ENCODE results near the gene RPN1.
"Not testable (repeated sequence)": the region's sequence is repeated elsewhere in the genome, so short reads cannot be mapped to it uniquely, and the experiment has no call there.

RPN1 gene

DNA sequence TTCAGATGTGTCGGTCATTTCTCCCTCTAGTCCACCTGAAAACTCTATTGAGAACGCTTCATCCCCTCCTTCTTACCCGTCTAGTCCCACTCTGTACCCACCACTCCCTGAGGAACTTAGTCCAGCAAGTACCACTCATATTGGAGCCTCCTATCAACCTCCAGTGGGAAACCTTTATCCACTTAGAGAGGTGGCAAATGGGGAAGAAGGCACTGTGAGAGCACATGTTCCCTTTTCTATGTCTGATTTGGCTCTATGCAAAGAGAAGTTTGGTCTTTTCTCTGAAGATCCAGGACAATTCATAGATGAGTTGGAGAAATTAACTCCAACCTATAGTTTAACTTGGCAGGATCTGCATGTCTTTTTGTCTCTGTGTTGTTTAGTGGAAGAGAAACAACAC, 17.0 kb upstream of the RPN1 start:
- H3K4me3 ChIP-seq (replicated peaks; ENCODE audit: low read depth, low read length) = no peak overlapping the region
- no peak for DNase-seq (ENCODE audit: low read depth)
- no peak for TF ChIP-seq CTCF (IDR thresholded peaks at IDR 0.05; ENCODE audit: low read length, missing control alignments)

GRCh38 chr3:128665362-128666021, 14.9 kb upstream of the RPN1 start:
- TF ChIP-seq CTCF (IDR thresholded peaks at IDR 0.05; ENCODE audit: low read length, missing control alignments) = no peak
- DNase-seq (ENCODE audit: low read depth) = peak; percentile 41
- no peak overlapping the region for H3K4me3 ChIP-seq (replicated peaks; ENCODE audit: low read depth, low read length)

DNA sequence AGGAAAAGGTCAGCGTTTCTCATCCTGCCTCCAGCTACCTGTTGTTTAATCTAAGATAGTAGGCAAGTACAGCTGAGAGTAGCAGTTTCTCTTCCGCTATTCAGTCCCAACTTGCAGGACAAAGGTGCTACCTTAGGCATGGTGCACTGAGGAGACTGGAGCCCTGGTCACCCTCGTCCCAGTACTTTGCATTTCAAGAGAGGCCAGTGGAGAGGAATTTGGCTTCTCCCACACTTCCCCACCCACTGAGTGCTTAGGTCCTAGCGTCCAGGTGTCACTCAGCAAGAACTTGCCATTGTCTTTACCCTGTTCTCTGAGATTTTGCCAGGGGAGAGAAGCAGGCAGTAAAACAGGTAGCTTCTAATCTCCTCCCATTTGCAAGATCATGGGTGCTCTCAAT, 12.5 kb upstream of the RPN1 start:
- TF ChIP-seq CTCF (IDR thresholded peaks at IDR 0.05; ENCODE audit: low read length, missing control alignments) = no peak
- DNase-seq (ENCODE audit: low read depth) = no peak
- H3K4me3 ChIP-seq (replicated peaks; ENCODE audit: low read depth, low read length) = no peak overlapping the region

DNA sequence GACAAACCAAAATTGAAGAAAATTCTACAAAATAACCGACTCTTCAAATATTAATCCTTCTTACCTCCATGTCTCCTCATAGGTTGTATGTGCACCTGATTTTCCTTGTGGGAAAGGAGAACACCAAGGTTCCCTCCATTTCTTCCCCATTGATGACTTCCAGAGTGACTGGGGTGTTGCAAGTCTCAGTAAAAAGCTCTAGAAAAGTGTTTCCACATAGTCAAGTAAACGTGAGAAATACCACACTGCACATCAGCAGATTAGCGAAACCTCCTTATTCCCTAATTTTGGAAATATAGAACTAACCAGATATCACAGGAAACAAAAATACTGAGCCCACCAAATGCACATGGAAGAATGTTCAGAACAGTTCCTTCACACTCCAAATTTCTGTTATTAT, 4.9 kb upstream of the RPN1 start:
- no peak overlapping the region for H3K4me3 ChIP-seq (replicated peaks; ENCODE audit: low read depth, low read length)
- no peak for DNase-seq (ENCODE audit: low read depth)
- TF ChIP-seq CTCF (IDR thresholded peaks at IDR 0.05; ENCODE audit: low read length, missing control alignments) = no peak

GRCh38 chr3:128653993-128654805, 3.6 kb upstream of the RPN1 start:
- H3K4me3 ChIP-seq (replicated peaks; ENCODE audit: low read depth, low read length); DNase-seq (ENCODE audit: low read depth): not testable (repeated sequence)

- DNase-seq (ENCODE audit: low read depth) = peak; percentile 21
- not testable (repeated sequence) for H3K4me3 ChIP-seq (replicated peaks; ENCODE audit: low read depth, low read length)
These were observed 2.9 kb upstream of the RPN1 start for GRCh38 chr3:128653383-128653992.

DNA sequence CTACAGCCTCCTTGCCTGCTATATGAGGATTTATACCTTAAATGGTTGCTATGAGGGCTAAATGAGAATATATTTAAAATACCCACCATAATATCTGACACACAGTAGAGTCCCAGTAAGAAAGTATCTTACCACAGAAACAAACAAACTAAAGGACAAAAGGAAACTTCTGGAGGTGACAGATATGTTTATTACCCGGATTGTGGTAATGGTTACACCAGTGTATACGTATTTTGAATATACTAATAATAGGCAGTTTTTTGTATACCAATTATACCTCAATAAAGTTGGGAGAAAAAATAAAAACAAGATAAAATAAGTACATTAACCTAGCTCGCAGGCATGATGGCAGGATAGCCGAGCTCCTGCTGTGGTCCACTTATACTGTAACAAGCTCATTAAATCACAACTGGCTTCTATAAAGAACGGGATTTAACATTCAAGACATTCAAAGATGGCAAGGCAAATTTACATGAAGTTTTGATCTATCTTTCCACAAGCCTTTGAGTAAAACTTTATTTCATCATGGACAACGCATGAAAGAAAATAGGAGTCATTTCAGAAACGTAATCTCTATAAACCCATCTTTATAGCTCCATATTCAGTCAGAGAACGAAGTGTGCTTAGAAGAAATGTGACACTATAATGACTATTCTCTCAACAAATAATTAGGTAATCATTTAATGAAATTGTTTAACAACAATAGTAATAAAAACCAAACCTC, 1.5 kb downstream of the RPN1 start:
- DNase-seq (ENCODE audit: low read depth) = no peak
- TF ChIP-seq CTCF (IDR thresholded peaks at IDR 0.05; ENCODE audit: low read length, missing control alignments) = no peak
- H3K4me3 ChIP-seq (replicated peaks; ENCODE audit: low read depth, low read length) = peak overlapping the region; percentile 99
